Parathyroid adenoma (tissue), 2 donors: ENCODE measurements around the gene L3MBTL1.

Source experiments
- H2AFZ ChIP-seq: fragments of 300-600 bp; sonication (generic); one replicate; pipeline ENCODE4 v1.7.0; 2017; ENCODE audit warnings: antibody characterized with exemption, mild to moderate bottlenecking
- H3K27ac ChIP-seq: fragments of 300-600 bp; sonication (generic); one replicate; pipeline ENCODE4 v1.7.0; 2017
- H3K27me3 ChIP-seq: fragments of 300-600 bp; sonication (generic); one replicate; pipeline ENCODE4 v1.7.0; 2017; ENCODE audit warnings: low read length; ENCODE audit not compliant: control insufficient read depth, insufficient read depth
- H3K36me3 ChIP-seq: fragments of 300-600 bp; sonication (generic); one replicate; pipeline ENCODE4 v1.7.0; 2017; ENCODE audit warnings: low read length; ENCODE audit not compliant: control insufficient read depth, insufficient read depth
- H3K4me1 ChIP-seq: fragments of 300-600 bp; sonication (generic); one replicate; pipeline ENCODE4 v1.7.0; 2017; ENCODE audit warnings: control low read depth
- H3K4me2 ChIP-seq: fragments of 300-600 bp; sonication (generic); one replicate; pipeline ENCODE4 v1.7.0; 2017; ENCODE audit warnings: low read length
- H3K4me3 ChIP-seq: fragments of 300-600 bp; sonication (generic); one replicate; pipeline ENCODE4 v1.7.0; 2017; ENCODE audit warnings: low read depth, low read length
- H3K79me2 ChIP-seq: fragments of 300-600 bp; sonication (generic); one replicate; pipeline ENCODE4 v1.7.0; 2017; ENCODE audit warnings: control low read depth
- H3K9ac ChIP-seq: fragments of 300-600 bp; sonication (generic); one replicate; pipeline ENCODE4 v1.7.0; 2017; ENCODE audit warnings: mild to moderate bottlenecking
- H3K9me3 ChIP-seq: fragments of 300-600 bp; sonication (generic); one replicate; pipeline ENCODE4 v1.7.0; 2017; ENCODE audit warnings: low read length; ENCODE audit not compliant: control insufficient read depth
- CTCF ChIP-seq: fragments of 300-600 bp; sonication (generic); IDR thresholded peaks from one replicate; pipeline ENCODE4 v1.7.0; 2017; ENCODE audit warnings: antibody characterized with exemption, mild to moderate bottlenecking
- donor health status: primary hyperparathyroidism.

The L3MBTL1 gene

GRCh38 chr20:43536041-43536816 is 28.7 kb downstream of the L3MBTL1 start:
- no peak overlapping the region for H2AFZ ChIP-seq
- H3K9ac ChIP-seq: no peak overlapping the region
- no peaks in the 10 kb centered on the region for H3K9me3 ChIP-seq
- no peak overlapping the region for H3K4me2 ChIP-seq
- H3K4me1 ChIP-seq: no peaks in the 10 kb centered on the region
- H3K27me3 ChIP-seq: no peaks in the 10 kb centered on the region
- no peak overlapping the region for H3K4me3 ChIP-seq
- no peaks in the 10 kb centered on the region for H3K79me2 ChIP-seq
- H3K36me3 ChIP-seq: no peaks in the 10 kb centered on the region
- no peak for TF ChIP-seq CTCF
- H3K27ac ChIP-seq: no peak overlapping the region

DNA sequence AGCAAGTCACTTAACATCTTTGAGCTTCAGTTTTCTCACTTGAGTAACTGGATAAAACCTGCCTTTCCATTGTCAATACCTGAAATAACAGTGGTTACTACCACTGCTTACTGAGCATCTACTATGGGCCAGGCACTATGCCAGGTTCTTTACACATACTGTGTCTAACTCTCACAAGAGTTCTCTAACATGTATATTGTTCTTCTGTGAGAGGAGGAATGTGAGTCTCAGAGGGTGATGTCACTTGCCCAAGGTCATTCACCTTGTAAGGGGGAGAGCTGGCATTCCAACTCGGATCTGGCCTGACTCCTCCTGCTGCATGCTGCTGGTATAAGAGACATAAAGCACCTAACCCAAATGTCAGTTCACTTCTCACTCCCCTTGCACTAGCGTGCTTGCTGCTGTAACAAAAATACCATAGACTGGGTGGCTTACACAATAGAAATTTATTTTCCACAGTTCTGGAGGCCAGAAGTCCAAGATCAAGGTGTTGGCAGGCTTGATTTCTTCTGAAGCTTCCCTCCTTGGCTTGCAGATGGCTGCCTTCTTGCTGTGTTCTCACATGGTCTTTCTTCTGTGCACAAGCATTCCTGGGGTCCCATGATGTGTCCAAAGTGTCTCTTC is 29.4 kb downstream of the L3MBTL1 start:
- Histone ChIP-seq H3K36me3 (no peaks in the 10 kb centered on the region), H3K79me2 (no peaks in the 10 kb centered on the region), H3K27me3 (no peaks in the 10 kb centered on the region), H3K4me1 (no peaks in the 10 kb centered on the region), H3K9me3 (no peaks in the 10 kb centered on the region), H3K9ac (no peak overlapping the region), H3K4me3 (no peak overlapping the region), H3K4me2 (no peak overlapping the region), H3K27ac (no peak overlapping the region), H2AFZ (no peak overlapping the region)
- no peak for TF ChIP-seq CTCF

DNA sequence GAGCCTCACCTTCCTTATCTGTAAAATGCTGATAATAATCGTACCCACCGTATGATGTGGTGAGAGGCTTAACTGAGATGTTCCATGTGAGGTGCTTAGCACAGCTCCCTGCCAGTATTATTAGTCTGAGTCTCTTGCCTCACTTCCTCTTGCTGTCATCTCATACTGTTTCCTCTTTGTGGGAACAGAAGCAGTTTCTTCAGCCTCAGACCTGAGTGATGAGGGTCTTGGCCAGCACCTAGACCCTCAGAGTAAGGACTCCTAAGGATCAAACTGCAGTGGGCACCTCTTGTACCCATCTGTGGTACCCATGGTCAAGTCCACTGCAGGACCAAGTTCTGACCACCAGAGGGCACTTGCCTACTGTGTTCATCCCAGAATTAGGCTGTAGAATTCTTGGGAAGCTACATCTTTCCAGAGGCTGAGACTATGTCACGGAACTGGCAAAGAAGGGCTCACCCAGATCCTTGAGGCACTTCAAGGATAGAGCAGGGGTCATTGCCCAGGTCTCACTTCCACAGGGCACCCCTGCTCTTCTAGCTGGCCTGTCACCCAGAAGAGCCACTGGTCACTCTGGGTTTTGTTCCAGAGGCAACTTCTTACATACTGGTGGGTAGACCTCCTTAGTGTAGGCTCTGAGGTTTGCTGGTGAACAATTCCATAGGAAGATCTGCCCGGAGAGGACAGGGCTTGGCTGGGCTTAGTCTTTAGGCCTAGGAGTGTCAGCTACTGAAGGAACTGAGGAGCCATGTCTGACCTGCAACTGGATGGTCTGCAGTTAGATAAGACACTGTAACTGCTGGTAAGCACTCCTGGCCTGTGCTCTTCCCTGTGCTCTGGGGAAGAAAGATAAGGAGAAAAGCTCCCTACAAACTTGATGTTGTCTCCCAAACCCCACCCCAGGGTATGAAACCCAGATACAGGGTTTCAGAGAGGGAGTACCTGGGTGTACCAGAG is 30.7 kb downstream of the L3MBTL1 start:
- Histone ChIP-seq H3K36me3 (no peaks in the 10 kb centered on the region), H3K27me3 (no peaks in the 10 kb centered on the region), H3K4me3 (no peak overlapping the region), H2AFZ (no peak overlapping the region), H3K9me3 (no peaks in the 10 kb centered on the region), H3K27ac (no peak overlapping the region), H3K4me2 (no peak overlapping the region), H3K4me1 (no peaks in the 10 kb centered on the region), H3K9ac (no peak overlapping the region), H3K79me2 (no peaks in the 10 kb centered on the region)
- peak; percentile 90 for TF ChIP-seq CTCF

GRCh38 chr20:43538878-43539700 is 31.6 kb downstream of the L3MBTL1 start:
- H3K36me3 ChIP-seq: no peaks in the 10 kb centered on the region
- no peaks in the 10 kb centered on the region for H3K27me3 ChIP-seq
- no peak overlapping the region for H3K27ac ChIP-seq
- no peak overlapping the region for H2AFZ ChIP-seq
- no peaks in the 10 kb centered on the region for H3K9me3 ChIP-seq
- no peak for TF ChIP-seq CTCF
- H3K4me3 ChIP-seq: no peak overlapping the region
- no peak overlapping the region for H3K9ac ChIP-seq
- H3K4me2 ChIP-seq: no peak overlapping the region
- no peaks in the 10 kb centered on the region for H3K4me1 ChIP-seq
- no peaks in the 10 kb centered on the region for H3K79me2 ChIP-seq
